NB4 (cell line): ENCODE measurements around the gene PSMB5.
A peak's percentile ranks its signal among the peaks of the same experiment; 100 is the strongest.

ENCODE experiments used
- CTCF ChIP-seq: IDR thresholded peaks from one replicate; pipeline ENCODE4 v1.5.1; 2012; ENCODE audit warnings: low read depth, low read length
- MYC ChIP-seq: IDR thresholded peaks from 2 replicates; pipeline ENCODE4 v1.6.1; 2011; ENCODE audit warnings: low read depth, low read length

- TF ChIP-seq MYC (peak; percentile 77), CTCF (peak; percentile 98)
Measured at GRCh38 chr14:23068789-23069412, 34.2 kb upstream of the PSMB5 start.
